Right atrium auricular region (tissue), 2 donors: ENCODE data around the gene SPATA32. TPM values are rescaled to one million over a fixed set of nuclear protein-coding genes. Genes with fewer than 3 reads are reported as not detected.

Experiments
- DNase-seq: peaks from one replicate; pipeline ENCODE4 v3.0.0-alpha.2; 2019; ENCODE audit warnings: low spot score
- H3K27ac ChIP-seq, 2 donors: fragments of 200-600 bp; sonication (generic); 1 replicate in 1 of 2; 2 replicates in 1 of 2; pipeline ENCODE4 v1.5.1; 2016 to 2019
- H3K27me3 ChIP-seq, 2 donors: fragments of 200-600 bp; sonication (generic); one replicate each; pipeline versions ENCODE4 v1.5.1 to v1.6.0; 2017 to 2019
- H3K36me3 ChIP-seq: fragments of 200-600 bp; sonication (generic); one replicate; pipeline ENCODE4 v1.5.1; 2016
- H3K4me1 ChIP-seq, 2 donors: fragments of 200-600 bp; sonication (generic); one replicate each; pipeline versions ENCODE4 v1.5.1 to v1.6.0; 2017 to 2019
- H3K4me3 ChIP-seq, 2 donors: fragments of 200-600 bp; sonication (generic); 1 replicate in 1 of 2; 2 replicates in 1 of 2; pipeline ENCODE4 v1.5.1; 2017 to 2019; ENCODE audit warnings: mild to moderate bottlenecking in 1 of 2, moderate library complexity in 1 of 2
- H3K9me3 ChIP-seq, 2 donors: fragments of 200-600 bp; sonication (generic); one replicate each; pipeline ENCODE4 v1.5.1; 2019
- total RNA-seq, 2 donors: library from RNA; depleted of rRNA; stranded (reverse); fragments of >200 nt; gene quantifications; one replicate each; pipeline ENCODE4 v1.1.0, GENCODE V29; 2016
- TF ChIP-seq, protein P1 (sequence below), 2 donors: fragments of 200-600 bp; sonication (generic); IDR thresholded peaks; one replicate each; pipeline ENCODE4 v1.5.1; 2019; ENCODE audit warnings: antibody characterized with exemption in 2 of 2

SPATA32 gene
- total RNA-seq, 2 donors from 2014 or later = not detected

DNA sequence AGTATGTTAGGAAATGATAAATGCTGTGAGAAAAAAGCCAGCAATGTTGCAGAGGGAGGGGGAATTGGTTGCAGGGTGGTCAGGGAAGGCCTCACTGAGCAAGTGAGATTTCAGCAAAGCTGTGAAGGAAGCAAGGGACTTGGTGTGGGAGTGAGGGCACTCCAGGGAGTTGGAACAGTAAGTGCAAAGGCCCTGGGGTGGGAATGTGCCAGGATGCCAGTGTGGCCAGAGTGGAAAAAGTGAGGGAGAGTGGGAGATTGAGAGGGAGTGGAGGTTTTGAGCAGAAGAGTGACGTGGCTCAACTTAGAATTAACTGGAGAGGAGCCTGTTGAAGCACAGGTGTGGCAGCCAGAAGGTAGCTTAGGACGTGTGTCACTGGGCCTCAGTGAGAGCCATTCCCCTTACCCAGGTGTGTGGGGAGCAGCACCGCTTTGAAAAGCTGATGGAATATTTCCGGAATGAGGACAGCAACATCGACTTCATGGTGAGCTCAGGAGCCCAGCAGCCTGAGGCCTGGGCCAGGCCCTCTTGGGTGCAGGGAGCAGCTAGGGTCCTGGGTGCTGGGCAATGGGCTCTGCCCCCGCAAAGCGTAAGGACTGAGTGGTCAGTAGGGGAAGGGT, 23.6 kb downstream of the SPATA32 start:
- TF ChIP-seq, protein P1, sequence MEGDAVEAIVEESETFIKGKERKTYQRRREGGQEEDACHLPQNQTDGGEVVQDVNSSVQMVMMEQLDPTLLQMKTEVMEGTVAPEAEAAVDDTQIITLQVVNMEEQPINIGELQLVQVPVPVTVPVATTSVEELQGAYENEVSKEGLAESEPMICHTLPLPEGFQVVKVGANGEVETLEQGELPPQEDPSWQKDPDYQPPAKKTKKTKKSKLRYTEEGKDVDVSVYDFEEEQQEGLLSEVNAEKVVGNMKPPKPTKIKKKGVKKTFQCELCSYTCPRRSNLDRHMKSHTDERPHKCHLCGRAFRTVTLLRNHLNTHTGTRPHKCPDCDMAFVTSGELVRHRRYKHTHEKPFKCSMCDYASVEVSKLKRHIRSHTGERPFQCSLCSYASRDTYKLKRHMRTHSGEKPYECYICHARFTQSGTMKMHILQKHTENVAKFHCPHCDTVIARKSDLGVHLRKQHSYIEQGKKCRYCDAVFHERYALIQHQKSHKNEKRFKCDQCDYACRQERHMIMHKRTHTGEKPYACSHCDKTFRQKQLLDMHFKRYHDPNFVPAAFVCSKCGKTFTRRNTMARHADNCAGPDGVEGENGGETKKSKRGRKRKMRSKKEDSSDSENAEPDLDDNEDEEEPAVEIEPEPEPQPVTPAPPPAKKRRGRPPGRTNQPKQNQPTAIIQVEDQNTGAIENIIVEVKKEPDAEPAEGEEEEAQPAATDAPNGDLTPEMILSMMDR (IDR thresholded peaks at IDR 0.05) = no peak
- Histone ChIP-seq H3K27ac (no peak overlapping the region), H3K36me3 (peaks cover 8% of the 10 kb centered on the region), H3K4me3 (no peak overlapping the region), H3K9me3 (no peaks in the 10 kb centered on the region), H3K4me1 (peaks cover 0 to 16% of the 10 kb centered on the region in 2 donors), H3K27me3 (no peaks in the 10 kb centered on the region)
- DNase-seq = no peak

DNA sequence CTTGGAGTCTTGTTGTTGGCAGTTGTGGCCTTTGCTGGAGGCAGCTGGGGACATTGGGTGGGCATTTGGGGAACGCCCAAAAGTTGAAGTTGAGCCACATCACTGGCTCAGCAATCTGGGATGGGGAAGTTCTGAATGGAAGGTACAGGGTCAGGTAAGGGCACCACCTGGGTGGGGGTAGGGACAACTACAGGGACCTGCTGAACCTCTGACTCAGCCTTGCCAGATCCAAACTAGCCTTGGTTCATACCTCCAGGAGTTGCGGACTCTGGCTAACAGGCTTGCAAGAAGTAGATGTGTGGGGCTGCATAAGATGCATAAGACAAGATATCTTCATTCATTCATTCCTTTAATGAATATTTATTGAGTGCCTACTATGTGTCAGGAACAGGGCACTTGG, 24.2 kb downstream of the SPATA32 start:
- Histone ChIP-seq H3K27me3 (no peaks in the 10 kb centered on the region), H3K4me1 (peaks cover 0 to 16% of the 10 kb centered on the region in 2 donors), H3K4me3 (no peak overlapping the region), H3K9me3 (no peaks in the 10 kb centered on the region), H3K27ac (no peak overlapping the region), H3K36me3 (peaks cover 4% of the 10 kb centered on the region)
- TF ChIP-seq, protein P1 (IDR thresholded peaks at IDR 0.05) = no peak
- DNase-seq = no peak

DNA sequence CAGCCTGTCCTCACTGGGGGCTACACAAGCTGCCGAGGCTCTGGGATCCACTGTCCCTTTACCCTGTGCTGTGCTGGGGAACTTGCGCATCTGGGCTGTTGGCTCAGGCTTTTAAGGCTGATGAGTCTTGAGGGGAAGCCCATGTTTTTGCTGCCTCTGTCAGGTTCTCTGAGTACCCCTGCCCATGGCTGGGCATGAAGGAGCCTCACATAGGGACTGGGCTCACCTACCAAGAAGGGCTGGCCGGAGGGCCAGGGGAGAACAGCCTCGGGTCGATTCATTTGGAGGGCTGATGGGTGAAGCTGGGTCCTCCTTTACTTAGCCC, 25.6 kb downstream of the SPATA32 start:
- Histone ChIP-seq H3K4me1 (peaks cover 0 to 15% of the 10 kb centered on the region in 2 donors), H3K4me3 (no peak overlapping the region), H3K9me3 (no peaks in the 10 kb centered on the region), H3K27ac (no peak overlapping the region), H3K27me3 (no peaks in the 10 kb centered on the region), H3K36me3 (no peaks in the 10 kb centered on the region)
- no peak for DNase-seq
- TF ChIP-seq, protein P1 (IDR thresholded peaks at IDR 0.05) = no peak

DNA sequence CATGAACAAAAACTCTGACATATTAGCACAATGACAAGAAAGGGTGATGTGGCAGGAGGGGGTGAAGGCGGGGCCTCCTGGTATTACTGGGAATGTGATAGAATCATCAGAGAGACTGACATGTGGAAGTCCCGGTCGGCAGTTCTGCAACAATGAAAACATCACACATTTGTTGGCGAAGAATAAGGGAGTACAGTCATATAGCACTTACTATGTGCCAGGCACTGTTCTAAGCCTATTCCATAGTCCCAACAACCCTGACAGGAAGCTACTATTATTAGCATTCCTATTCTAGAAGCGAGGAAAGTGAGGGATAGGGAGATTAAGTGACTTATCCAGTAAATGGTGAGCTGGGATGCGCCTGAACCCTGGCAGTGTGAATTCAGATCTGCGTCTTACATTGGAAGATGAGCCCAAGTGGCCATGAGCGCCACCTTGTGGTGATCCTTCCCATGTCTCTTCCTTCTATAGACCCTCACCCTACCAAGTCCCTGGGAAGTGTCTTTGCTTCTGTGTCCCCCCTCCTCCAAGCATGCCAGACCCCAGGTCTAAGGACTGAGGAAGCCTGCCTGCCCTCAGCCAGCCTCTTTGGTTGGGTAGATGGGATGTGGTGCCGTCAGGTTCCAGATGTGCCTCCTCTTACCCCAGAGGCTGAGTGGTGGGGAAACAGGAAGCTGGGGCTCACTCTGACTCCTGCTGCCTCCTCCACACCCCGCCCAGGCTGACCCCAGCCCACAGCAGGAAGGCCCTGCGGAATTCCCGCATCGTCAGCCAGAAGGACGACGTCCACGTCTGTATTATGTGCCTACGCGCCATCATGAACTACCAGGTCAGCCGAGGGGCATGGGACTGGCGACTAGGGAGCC, 26.2 kb downstream of the SPATA32 start:
- H3K9me3 ChIP-seq = no peaks in the 10 kb centered on the region
- H3K36me3 ChIP-seq = no peaks in the 10 kb centered on the region

DNA sequence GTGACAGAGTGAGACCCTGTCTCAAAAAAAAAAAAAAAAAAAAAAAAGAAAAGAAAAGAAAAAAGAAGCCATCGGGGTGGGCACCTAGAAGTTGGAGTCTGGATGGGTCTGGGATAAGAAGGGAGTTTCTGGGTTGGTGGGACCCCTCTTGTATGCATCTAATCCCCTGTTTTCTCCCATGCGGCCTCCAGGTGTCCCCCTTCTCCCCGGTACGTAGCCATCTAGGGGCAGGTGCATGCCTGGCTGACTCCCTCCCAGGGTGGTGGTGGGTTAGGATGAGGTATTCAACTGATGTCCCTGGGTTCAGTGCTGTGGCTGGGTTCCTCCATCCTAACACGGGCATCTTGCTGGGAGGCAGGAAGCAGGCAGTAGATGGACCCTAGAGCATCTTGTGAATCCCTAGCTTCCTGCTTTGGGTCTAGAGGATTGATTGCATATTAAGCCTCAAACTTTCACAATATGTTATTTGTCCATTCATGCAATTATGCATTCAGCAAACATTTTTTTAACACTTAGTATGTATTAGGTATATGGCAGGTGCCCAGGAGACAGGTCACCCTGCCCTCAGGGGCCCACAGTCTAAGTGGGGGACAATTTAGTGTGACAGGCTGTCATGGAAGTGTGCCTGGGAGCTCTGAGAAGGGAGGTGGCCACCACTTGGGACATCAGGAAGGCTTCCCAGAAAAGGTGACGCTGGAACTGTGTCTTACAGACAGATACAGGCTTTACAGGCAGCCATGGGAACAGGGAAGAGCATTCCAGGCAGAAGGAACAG, 27.1 kb downstream of the SPATA32 start:
- H3K27me3 ChIP-seq = no peaks in the 10 kb centered on the region
- H3K9me3 ChIP-seq = no peaks in the 10 kb centered on the region
- TF ChIP-seq, protein P1 (IDR thresholded peaks at IDR 0.05) = no peak
- DNase-seq = no peak
- no peaks in the 10 kb centered on the region for H3K36me3 ChIP-seq
- H3K4me3 ChIP-seq = no peak overlapping the region
- H3K4me1 ChIP-seq = peaks cover 0 to 18% of the 10 kb centered on the region in 2 donors
- H3K27ac ChIP-seq = no peak overlapping the region

More for the DNA sequence above, 26.2 kb downstream of the SPATA32 start:
- peak; percentile 81 for DNase-seq
- TF ChIP-seq, protein P1 (IDR thresholded peaks at IDR 0.05) = peak; percentile 68 to 83
- H3K4me3 ChIP-seq = no peak overlapping the region
- H3K27ac ChIP-seq = no peak overlapping the region
- peaks cover 0 to 16% of the 10 kb centered on the region in 2 donors for H3K4me1 ChIP-seq
- H3K27me3 ChIP-seq = no peaks in the 10 kb centered on the region
